Ovary (tissue), 9 donors: ENCODE results near the gene ACER2. TPM values are rescaled to one million over a fixed set of nuclear protein-coding genes. Genes with fewer than 3 reads are reported as not detected.
A peak's percentile ranks its signal among the peaks of the same experiment; 100 is the strongest.
"Not testable (repeated sequence)": the region's sequence is repeated elsewhere in the genome, so short reads cannot be mapped to it uniquely, and the experiment has no call there.

Experiments
- DNase-seq, 5 donors: peaks; one replicate each; pipeline ENCODE4 v3.0.0-alpha.2; 2019 to 2020
- H3K27ac ChIP-seq, 2 donors: fragments of 200-600 bp; one replicate each; pipeline versions ENCODE4 v1.5.1 to v1.8.0; 2019 to 2022
- H3K27me3 ChIP-seq: fragments of 200-600 bp; one replicate; pipeline ENCODE4 v1.8.0; 2022
- H3K36me3 ChIP-seq: fragments of 200-600 bp; sonication (generic); one replicate; pipeline ENCODE4 v1.5.1; 2019
- H3K4me1 ChIP-seq: one replicate; pipeline ENCODE4 v1.8.1; 2013; ENCODE audit warnings: mild to moderate bottlenecking, moderate library complexity; ENCODE audit not compliant: insufficient read depth
- H3K4me3 ChIP-seq: fragments of 200-600 bp; sonication (generic); one replicate; pipeline ENCODE4 v1.5.1; 2017
- H3K9me3 ChIP-seq, 2 donors: fragments of 200-600 bp in 1 of 2; sonication (generic) in 1 of 2; one replicate each; pipeline versions ENCODE4 v1.5.1 to v1.8.1; 2013 to 2019; ENCODE audit warnings: mild to moderate bottlenecking in 1 of 2, moderate library complexity in 1 of 2
- CTCF ChIP-seq, 3 donors: fragments of 450-650 bp in 2 of 3; fragments of 200-600 bp in 1 of 3; IDR thresholded peaks; one replicate each; pipeline versions ENCODE4 v1.5.1 to v1.8.0; 2016 to 2022; ENCODE audit warnings: antibody characterized with exemption in 3 of 3, mild to moderate bottlenecking in 1 of 3
- EP300 ChIP-seq: sonication (generic); formaldehyde crosslinking; IDR thresholded peaks from one replicate; pipeline ENCODE4 v1.6.1; 2017; ENCODE audit warnings: antibody characterized with exemption
- POLR2A ChIP-seq: fragments of 450-650 bp; IDR thresholded peaks from one replicate; pipeline ENCODE4 v1.6.1; 2017; ENCODE audit warnings: antibody characterized with exemption, mild to moderate bottlenecking, moderate library complexity
- WGBS, 3 donors: extraction: QIAGEN DNeasy Blood & Tissue Kit in 1 of 3; methylation state at CpG; one replicate each; pipeline versions ENCODE4 v1.1.5 to v1.1.7; 2013 to 2017; 5-methylcytosine and 5-hydroxymethylcytosine counted together
- intact Hi-C, 4 donors: fragments of 100-400 bp; cut with DNase I; formaldehyde crosslinking; loops; one replicate each; pipeline versions ENCODE4 v1.11.0 to v1.15.1; 2022 to 2023
- polyA plus RNA-seq, 2 donors: library from polyadenylated mRNA; stranded (reverse); fragments of 200-250 nt in 1 of 2; fragments of 350-450 nt in 1 of 2; fragmentation: Illumina TruSeq in 1 of 2; extraction: RNeasy Lipid Tissue Mini Kit (QIAGEN cat#74804) in 1 of 2; gene quantifications; one replicate each; pipeline ENCODE4 v1.2.3, GENCODE V29; 2013 to 2014
- total RNA-seq, 7 donors: library from RNA; depleted of rRNA in 2 of 7; stranded (reverse); fragments of >200 nt in 2 of 7; fragmentation: NEBNext Ultra II Directional in 3 of 7; extraction: Animal tissue kit (Norgen Biotek cat#: 25700) in 3 of 7; gene quantifications; one replicate each; pipeline versions ENCODE4 v1.1.0 to v1.2.4, GENCODE V29; 2016 to 2023
- donor health status: DM: no; HTN: no; CAD: no; lungs with moderate emphysema.
- donor health status: DM: no; HTN: no; CAD: no.
- donor health status: Bipolar disorder and iron deficiency.
- donor health status: DM: yes; HTN: yes; CAD: no.
- donor health status: DM: no; HTN: no; CAD: no.
- donor health status: DM: yes; HTN: yes; CAD: no.

ACER2 gene
- total and polyA plus RNA-seq, 9 donors: 0.80 to 10.0 (median 3.0) TPM

DNA sequence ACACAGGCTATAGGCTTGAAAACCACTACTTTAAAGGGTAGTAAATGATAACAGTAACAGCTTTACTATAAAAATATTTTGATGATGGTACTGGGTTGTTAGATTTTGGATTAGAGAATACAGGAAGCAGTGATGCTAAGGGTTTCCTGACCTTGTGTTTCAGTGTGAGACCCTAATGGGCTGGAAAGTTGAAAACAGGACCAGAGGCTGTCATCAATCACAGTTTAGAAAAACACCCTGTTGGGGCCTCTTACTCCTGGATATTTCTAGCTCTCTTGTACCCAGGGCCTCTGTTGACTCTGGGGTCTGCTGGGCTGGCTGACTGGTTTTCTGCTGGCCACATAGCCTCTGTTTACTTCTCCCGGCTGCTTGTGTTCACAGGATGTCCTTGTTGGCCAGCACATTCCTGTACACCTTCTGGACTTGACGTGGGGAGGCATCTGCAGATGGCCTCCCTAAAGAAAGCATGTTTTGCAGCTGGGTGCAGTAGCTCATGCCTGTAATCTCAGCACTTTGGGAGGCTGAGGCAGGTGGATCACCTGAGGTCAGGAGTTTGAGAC lies 21.5 kb downstream of the ACER2 start:
- no peak for DNase-seq
- Histone ChIP-seq H3K27ac (no peak overlapping the region), H3K4me1 (peaks cover 6% of the 10 kb centered on the region), H3K27me3 (no peaks in the 10 kb centered on the region), H3K4me3 (no peak overlapping the region), H3K36me3 (no peaks in the 10 kb centered on the region), H3K9me3 (no peaks in the 10 kb centered on the region)
- TF ChIP-seq POLR2A (no peak), EP300 (no peak), CTCF (IDR thresholded peaks at IDR 0.05) (no peak)
- intact Hi-C loops: no loop called here
- WGBS, 3 donors: 65 to 77% (median 68%) methylated on average over 2 of the region's 2 CpGs

GRCh38 chr9:19431361-19432171 lies 22.8 kb downstream of the ACER2 start:
- Histone ChIP-seq H3K4me3 (no peak overlapping the region), H3K27me3 (no peaks in the 10 kb centered on the region), H3K9me3 (no peaks in the 10 kb centered on the region), H3K4me1 (peaks cover 6% of the 10 kb centered on the region), H3K36me3 (no peaks in the 10 kb centered on the region), H3K27ac (no peak overlapping the region)
- intact Hi-C loops: no loop called here
- TF ChIP-seq CTCF (IDR thresholded peaks at IDR 0.05) (no peak), POLR2A (no peak), EP300 (no peak)
- DNase-seq: peak; percentile 28 to 60 (median 40)
- WGBS, 3 donors: 28 to 41% (median 40%) methylated on average over 14 of the region's 14 CpGs

DNA sequence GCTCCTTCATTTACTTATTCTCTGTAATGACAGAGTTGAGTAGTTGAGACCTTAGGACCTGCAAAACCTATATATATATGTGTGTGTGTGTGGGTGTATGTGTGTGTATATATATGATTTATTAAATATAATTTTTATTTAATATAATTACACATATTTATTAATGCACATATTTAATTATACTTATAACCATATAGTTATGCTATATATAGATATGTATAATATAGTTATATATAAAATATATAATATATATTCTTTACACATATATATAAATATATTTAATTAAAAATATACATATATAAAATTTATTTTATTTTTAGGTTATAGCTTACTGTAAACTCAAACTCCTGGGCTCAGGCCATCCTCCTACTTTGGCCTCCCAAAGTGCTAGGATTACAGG lies 23.7 kb downstream of the ACER2 start:
- Histone ChIP-seq H3K27ac (no peak overlapping the region), H3K4me1 (peaks cover 6% of the 10 kb centered on the region), H3K4me3 (no peak overlapping the region), H3K27me3 (no peaks in the 10 kb centered on the region), H3K36me3 (no peaks in the 10 kb centered on the region), H3K9me3 (no peaks in the 10 kb centered on the region)
- TF ChIP-seq CTCF (IDR thresholded peaks at IDR 0.05) (no peak), EP300 (no peak), POLR2A (no peak)
- intact Hi-C loops: no loop called here
- DNase-seq: no peak

- 93 to 98% (median 97%) methylated on average over 7 to 26 of the region's 35 CpGs for WGBS, 3 donors
- H3K27ac ChIP-seq, H3K36me3 ChIP-seq, H3K9me3 ChIP-seq, H3K4me3 ChIP-seq, H3K27me3 ChIP-seq, DNase-seq, H3K4me1 ChIP-seq, intact Hi-C loops: not testable (repeated sequence)
Observed at GRCh38 chr9:19433729-19434128, 24.9 kb downstream of the ACER2 start.

GRCh38 chr9:19440376-19440775 lies 31.6 kb downstream of the ACER2 start:
- intact Hi-C loops: no loop called here
- Histone ChIP-seq H3K9me3 (no peaks in the 10 kb centered on the region), H3K4me1 (no peaks in the 10 kb centered on the region), H3K4me3 (no peak overlapping the region), H3K36me3 (no peaks in the 10 kb centered on the region), H3K27me3 (no peaks in the 10 kb centered on the region), H3K27ac (no peak overlapping the region)
- no peak for DNase-seq
- TF ChIP-seq EP300 (no peak), POLR2A (no peak)
- 88 to 98% (median 90%) methylated on average over 1 of the region's 1 CpG for WGBS, 3 donors
